GM19193 (cell line): ENCODE data around the gene MS4A6A.

Experiments
- POLR2A ChIP-seq: IDR thresholded peaks from 4 replicates; pipeline ENCODE4 v1.6.1; 2011; ENCODE audit not compliant: insufficient read depth, insufficient read length; ENCODE audit errors: extremely low read depth

Gene MS4A6A

GRCh38 chr11:60193687-60194433 is 11.0 kb upstream of the MS4A6A start:
- no peak for TF ChIP-seq POLR2A

- no peak for TF ChIP-seq POLR2A
These were observed 2.1 kb upstream of the MS4A6A start for GRCh38 chr11:60184824-60185511.

- no peak for TF ChIP-seq POLR2A
These were observed 815 bp upstream of the MS4A6A start for GRCh38 chr11:60183591-60184205.

GRCh38 chr11:60175860-60176275 is 7.0 kb downstream of the MS4A6A start:
- no peak for TF ChIP-seq POLR2A

GRCh38 chr11:60172011-60172410 is 10.9 kb downstream of the MS4A6A start:
- no peak for TF ChIP-seq POLR2A

- TF ChIP-seq POLR2A = no peak
These were observed 12.3 kb downstream of the MS4A6A start for GRCh38 chr11:60170566-60170965.

- no peak for TF ChIP-seq POLR2A
These were observed 13.5 kb downstream of the MS4A6A start for GRCh38 chr11:60169264-60169915.

GRCh38 chr11:60168306-60168705 is 14.6 kb downstream of the MS4A6A start:
- TF ChIP-seq POLR2A = no peak

- TF ChIP-seq POLR2A = no peak
These were observed 16.9 kb downstream of the MS4A6A start for GRCh38 chr11:60165951-60166350.

- no peak for TF ChIP-seq POLR2A
These were observed 17.3 kb downstream of the MS4A6A start for GRCh38 chr11:60165538-60165937.

GRCh38 chr11:60164550-60165075 is 18.3 kb downstream of the MS4A6A start:
- TF ChIP-seq POLR2A = no peak

- TF ChIP-seq POLR2A = no peak
These were observed 21.1 kb downstream of the MS4A6A start for GRCh38 chr11:60161766-60162165.

- no peak for TF ChIP-seq POLR2A
These were observed 21.8 kb downstream of the MS4A6A start for GRCh38 chr11:60161107-60161506.

- TF ChIP-seq POLR2A = no peak
These were observed 23.0 kb downstream of the MS4A6A start for GRCh38 chr11:60159868-60160267.

GRCh38 chr11:60159284-60159683 is 23.6 kb downstream of the MS4A6A start:
- TF ChIP-seq POLR2A = no peak
